CD4-positive, alpha-beta T cell treated with Interleukin-21 for 1 hour (primary cell): ENCODE measurements around the gene ABCB1.
"Not testable (repeated sequence)": the region's sequence is repeated elsewhere in the genome, so short reads cannot be mapped to it uniquely, and the experiment has no call there.

Source experiments
- DNase-seq: peaks from one replicate; pipeline ENCODE4 v3.0.0-alpha.2; 2020

ABCB1 gene

DNA sequence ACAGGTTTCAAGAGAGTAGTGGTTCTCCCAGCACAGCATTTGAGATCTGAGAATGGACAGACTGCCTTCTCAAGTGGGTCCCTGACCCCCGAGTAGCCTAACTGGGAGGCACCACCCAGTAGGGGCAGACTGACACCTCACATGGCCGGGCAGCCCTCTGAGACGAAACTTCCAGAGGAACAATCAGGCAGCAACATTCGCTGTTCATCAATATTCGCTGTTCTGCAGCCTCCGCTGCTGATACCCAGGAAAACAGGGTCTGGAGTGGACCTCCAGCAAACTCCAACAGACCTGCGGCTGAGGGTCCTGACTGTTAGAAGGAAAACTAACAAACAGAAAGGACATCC is 135.2 kb downstream of the ABCB1 start:
- not testable (repeated sequence) for DNase-seq

DNA sequence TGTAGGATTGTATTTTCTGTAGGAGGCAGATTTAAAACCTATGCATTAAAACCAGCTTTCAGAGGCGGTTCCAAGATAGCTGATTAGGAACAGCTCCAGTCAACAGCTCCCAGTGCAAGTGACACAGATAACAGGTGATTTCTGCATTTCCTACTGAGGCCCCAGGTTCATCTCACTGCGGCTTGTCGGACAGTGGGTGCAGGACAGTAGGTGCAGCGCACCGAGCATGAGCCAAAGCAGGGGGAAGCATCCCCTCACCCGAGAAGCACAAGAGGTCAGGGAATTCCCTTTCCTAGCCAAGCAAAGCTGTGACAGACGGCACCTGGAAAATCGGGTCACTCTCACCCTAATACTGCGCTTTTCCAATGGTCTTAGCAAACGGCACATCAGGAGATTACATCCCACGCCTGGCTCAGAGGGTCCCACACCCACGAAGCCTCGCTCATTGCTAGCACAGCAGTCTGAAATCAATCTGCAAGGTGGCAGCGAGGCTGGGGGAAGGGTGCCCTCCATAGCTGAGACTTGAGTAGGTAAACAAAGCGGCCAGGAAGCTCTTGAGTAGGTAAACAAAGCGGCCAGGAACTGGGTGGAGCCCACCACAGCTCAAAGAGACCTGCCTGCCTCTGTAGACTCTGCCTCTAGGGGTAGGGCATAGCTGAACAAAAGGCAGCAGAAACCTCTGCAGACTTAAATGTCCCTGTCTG is 135.7 kb downstream of the ABCB1 start:
- DNase-seq: not testable (repeated sequence)

DNA sequence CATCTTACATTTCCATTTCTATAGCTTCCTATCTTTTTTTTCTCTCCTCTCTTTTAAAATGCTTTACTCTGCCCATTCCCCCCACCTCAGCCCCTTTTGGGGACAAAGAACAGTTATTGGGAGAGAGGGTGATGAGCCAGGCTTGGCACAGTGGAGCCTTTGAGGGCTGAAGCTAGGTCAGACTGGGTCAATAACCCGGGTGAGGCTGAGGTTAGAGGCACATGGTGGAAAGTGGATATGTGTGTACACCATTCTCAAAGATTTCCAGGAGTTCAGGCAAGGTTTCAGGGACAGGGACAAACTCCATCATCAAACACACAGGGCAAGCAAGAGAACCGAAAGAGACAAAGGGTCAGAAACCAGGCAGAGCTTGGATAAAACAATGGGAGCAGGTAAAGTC is 136.7 kb downstream of the ABCB1 start:
- DNase-seq: no peak

DNA sequence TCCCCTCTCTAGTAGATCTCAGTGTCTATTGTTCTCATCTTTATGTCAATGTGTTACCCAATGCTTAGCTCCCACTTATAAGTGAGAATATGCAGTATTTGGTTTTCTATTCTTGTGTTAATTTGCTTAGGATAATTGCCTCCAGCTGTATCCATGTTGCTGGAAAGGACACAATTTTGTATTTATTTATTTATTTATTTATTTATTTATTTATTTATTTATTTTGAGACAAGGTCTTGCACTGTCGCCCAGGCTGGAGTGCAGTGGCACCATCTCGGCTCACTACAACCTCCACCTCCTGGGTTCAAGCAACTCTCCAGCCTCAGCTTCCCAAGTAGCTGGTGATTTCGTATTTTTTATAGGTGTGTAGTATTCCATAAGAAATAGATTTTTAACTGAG is 140.2 kb downstream of the ABCB1 start:
- DNase-seq: not testable (repeated sequence)

DNA sequence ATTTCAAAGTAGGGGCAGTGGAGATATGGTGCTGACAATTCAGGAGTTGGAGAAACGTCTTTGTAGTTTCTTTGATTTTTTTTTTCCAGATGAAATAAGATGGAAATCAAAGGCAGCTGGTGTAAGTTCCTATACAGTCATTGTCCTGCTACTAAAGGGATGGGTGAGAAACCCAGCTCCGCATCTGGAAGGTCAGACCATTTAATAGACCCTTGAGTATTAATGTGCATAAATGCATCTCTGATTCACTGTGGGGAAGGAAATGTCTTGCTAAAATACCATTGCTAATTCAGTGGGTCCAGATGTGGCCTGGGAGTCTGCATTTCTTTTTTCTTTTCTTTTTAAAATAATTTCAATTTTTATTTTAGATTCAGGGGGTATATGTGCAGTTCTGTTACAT is 140.7 kb downstream of the ABCB1 start:
- no peak for DNase-seq

DNA sequence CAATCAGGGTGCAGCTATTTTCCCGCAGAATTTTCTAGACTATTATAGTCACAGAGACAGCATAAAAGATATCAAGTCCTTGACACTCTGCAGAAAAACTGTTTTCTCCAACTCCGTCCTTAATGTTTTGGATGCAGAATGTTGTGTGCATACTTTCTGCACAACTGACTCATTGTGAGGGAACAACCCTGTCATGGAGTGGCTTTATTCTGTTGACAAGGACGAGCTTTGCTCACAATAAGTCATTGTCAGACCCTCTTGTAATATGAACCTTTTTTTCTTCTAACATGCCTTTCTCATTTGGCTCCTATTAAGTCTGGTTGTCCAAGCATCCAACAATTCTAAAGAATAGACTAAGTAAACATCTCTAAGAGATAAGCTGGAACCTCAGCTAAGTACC is 142.5 kb downstream of the ABCB1 start:
- no peak for DNase-seq

DNA sequence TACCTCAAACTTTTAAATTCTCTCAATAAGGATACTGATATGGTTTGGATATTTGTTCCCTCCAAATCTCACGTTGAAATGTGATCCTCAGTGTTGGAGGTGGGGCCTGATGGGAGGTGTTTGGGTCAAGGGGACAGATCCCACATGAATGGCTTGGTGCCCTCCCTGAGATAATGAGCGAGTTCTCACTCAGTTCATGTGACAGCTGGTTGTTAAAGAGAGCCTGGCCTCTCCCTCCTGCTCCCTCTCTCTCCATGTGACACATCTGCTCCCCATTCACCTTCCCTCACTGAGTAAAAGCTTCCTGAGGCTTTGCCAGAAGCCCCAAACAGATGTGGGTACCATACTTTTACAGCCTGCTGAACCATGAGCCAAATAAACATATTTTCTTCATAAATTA is 144.4 kb downstream of the ABCB1 start:
- no peak for DNase-seq
